IPS DF 4.7 (cell line): ENCODE data around the gene PSTPIP1.

Experiments
- DNase-seq: peaks from one replicate; pipeline ENCODE4 v3.0.0-alpha.2; 2013; ENCODE audit warnings: low spot score; ENCODE audit errors: extremely low read depth

The PSTPIP1 gene

DNA sequence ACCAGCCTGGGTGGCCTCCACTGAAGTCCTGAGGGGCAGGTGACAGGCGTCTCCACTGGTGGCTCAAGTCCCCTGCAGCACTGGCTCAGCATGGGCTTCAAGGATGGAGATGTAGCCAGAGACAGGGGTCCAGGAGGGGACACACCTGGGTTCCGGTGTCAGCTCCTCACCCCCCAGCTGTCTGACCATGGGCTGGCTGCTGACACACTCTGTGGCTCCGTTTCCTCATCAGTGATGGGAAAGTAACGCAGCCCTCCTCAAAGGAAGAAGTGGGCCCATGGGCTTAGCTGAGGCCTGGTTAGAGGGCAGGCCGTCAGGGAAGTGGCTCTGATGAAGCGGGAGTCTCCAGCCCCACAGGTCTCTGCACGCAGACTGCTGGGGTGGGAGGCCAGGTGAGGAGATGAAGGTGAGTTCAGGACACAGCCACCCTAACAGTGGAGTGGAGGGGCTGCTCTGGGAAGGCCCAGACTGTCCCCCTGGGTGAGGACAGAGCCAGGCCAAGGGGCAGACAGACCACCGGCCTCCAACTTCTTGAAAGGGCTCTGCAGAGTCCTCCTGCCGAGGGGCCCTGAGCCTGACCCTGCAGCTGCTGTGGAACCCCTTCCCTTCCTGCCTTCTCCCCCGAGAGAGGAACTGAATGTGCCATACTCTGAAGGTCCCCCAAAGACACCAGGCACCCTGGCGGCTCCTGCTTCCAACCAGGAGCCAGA is 24.0 kb downstream of the PSTPIP1 start:
- DNase-seq, result no peak

- DNase-seq, result no peak
These were observed 24.8 kb downstream of the PSTPIP1 start for GRCh38 chr15:77019521-77020331.

- no peak for DNase-seq
These were observed 25.6 kb downstream of the PSTPIP1 start for GRCh38 chr15:77020348-77021087.

DNA sequence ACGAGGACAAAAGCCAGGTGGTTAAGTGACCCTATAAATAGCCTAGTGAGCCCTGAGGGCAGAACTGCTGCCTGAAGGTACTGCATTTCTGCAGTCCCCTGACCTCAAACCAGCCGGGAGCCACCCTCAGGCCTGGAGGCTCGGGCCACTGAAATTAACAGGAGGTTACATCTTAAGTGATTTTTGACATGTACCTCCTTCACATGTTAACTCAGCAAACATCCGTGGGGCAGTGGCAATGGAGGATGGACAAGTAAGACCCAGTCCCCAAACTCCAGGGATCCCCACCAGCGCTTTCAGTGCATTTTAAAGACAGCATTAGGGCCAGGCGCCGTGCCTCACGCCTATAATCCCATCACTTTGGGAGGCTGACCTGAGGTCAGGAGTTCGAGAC is 26.2 kb downstream of the PSTPIP1 start:
- no peak for DNase-seq

- no peak for DNase-seq
These were observed 27.0 kb downstream of the PSTPIP1 start for GRCh38 chr15:77021803-77022381.

GRCh38 chr15:77022646-77023575 is 28.0 kb downstream of the PSTPIP1 start:
- no peak for DNase-seq

- DNase-seq, result no peak
These were observed 28.8 kb downstream of the PSTPIP1 start for GRCh38 chr15:77023576-77024272.

DNA sequence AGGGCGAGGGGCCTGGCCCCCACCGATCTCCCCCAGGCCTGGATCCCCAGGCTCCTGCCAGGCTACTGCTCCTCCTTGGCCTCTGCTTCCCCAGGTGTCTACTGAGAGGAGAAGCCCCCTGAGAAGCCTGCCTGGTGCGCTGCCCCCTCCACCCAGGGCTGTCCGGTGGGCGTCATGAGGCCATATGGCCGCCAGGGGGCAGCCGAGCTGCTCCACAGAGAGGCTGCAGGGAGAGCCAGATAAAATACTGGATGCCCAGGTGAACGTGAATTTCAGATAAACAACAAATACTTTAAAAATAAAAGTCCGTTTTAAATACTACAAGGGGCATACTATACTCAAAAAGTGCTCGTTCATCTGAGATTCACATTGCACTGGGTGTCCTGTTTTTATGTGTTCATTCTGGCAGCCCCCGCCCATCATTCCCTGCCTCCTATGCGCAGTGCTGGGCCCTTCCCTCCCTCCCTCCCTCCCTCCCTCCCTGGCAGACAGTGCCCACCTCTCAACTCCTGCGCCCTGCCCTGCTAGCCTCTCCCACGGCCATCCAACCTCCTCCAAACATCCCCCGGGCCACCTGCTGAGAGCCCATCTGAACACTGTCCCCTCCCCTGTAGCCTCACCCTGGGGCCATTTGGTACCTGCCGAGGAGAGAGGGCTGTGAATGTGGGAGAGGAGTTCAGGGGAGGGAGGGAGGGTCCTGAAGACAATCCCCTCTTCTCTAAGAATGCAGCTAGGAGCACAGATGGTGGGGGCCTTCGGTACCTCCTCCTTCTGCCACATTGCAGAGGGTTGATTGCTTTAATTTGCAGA is 29.6 kb downstream of the PSTPIP1 start:
- no peak for DNase-seq

- no peak for DNase-seq
These were observed 30.4 kb downstream of the PSTPIP1 start for GRCh38 chr15:77025083-77025901.

DNA sequence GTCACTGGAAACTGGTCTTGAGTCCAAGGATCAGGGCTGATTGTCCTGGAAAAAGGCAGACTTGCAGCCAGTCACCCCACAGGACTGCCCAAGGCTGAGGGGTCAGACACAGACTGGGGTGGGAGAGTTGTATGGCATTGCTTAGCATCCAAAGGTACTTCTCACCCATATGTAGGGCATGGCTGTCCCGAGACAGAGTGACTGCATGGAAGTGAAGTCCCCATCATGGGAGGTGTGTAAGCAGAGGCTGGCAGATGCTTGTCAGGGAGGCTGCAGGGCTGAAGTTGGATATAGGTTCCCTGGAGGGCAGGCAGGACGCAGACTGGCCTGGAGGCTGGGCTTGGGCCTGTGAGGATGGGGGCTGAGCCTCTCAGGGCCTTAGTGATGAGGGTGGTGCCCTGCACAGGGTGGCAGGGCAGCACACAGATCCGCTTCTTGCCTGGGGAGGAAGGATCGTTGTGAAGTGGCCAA is 31.1 kb downstream of the PSTPIP1 start:
- DNase-seq, result no peak

GRCh38 chr15:77026501-77027110 is 31.7 kb downstream of the PSTPIP1 start:
- no peak for DNase-seq

DNA sequence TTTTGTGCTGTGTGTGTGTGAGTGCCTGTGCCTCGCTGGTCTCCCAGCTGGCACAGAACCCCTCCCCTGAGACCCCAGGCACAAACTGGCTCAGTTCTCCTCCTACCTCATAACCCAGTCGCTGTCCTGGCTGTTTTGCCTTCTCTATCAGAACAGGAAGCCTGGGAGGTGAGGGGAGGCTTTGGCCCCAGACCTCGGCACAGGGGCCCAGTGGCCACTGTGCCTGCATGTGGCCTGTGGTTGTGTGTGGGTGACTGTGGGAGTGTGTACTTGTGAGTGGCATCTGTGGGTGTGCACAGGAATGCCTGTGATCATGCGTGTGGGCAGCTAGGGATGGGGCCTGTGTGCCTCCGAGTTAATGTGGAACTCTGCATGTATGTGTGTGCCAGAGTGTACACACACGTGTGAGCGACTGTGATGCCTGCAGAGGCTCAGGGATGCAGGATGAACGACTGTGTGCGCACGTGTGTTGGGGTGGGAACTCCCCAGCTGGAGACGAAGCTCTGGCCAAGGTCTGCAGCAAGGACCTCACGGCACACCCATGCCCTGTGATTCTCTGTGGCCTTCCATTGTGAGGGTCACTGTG is 32.3 kb downstream of the PSTPIP1 start:
- DNase-seq, result no peak

DNA sequence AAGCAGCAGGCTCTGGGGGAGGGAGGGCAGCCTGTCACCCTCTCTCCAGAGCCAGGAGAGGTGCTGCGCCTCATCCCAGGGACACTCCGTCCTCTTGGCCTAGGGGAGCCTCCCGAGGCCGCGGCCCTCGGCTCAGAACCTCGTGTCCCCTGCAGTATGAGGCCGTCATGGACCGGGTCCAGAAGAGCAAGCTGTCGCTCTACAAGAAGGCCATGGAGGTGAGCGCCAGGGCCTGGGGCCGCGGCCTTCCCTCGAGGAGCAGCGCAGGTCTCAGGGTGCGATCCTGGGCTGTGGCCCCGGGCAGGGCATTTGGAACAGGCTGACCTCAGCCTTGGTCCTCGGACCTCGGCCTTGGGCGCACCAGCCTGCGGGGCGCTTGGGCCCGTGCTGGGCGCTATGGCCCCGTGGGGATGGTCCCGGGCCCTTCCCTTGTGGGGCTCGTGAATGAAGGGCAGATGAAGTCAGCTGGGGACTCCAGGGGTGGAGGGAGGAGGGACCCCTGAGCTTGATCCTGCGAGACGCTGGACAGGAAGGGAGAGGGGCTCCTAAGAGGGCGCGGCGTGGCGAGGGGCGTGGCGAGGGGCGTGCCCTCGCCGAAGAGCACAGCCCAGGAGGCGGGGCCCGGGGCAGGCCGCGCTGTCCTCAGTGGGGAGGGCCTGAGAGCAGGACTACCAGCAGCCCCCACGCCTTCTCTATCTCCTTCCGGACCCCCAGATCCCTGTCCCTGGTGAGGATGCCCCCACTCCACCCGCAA is 32.9 kb downstream of the PSTPIP1 start:
- no peak for DNase-seq

- DNase-seq, result no peak
These were observed 33.7 kb downstream of the PSTPIP1 start for GRCh38 chr15:77028451-77029165.

DNA sequence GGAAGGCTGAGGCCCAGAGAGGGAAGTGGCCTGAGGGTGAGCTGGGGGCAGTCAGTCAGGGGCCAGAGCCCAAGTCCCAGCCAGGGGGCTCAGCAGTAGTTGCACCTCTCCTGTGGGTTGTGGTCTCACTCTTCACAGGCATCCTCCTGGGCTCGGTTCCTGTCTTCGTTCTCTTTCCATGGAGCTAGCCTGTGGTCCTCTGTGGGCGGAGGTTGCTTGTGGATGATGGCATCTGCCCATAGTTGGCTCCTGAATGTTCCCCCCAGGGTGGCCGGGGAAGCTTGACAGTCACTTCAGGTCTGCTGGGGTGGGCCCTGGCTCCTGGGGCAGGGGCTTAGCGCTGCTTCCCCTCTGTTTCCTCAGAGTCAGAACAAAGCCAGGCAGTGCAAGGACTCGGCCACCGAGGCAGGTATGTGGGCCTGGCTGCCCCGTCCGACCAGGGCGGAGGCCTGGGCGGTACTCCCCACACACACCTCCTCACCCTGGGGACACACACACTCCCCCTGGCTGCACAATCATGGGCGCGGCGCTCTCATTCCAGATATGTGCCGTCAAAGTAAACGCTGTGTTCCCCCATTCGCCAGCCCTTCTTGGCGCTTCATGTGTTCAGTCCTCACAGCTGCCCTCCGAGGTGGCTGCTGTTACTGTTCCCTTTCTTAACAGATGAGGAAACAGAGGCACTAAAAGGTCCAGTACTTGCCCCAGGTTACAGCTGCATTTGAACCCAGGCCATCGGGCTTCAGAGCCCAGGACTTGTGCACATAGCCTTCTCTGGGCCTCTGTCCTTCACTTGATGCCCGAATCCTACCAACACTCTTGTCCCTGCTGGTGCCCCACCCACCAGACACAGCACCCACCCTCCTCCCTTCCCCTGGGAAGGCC is 34.5 kb downstream of the PSTPIP1 start:
- DNase-seq, result no peak
